Left renal cortex interstitium (tissue), 4 donors: ENCODE measurements around the gene BAIAP2L2. TPM values are rescaled to one million over a fixed set of nuclear protein-coding genes. Genes with fewer than 3 reads are reported as not detected.
"Not testable (repeated sequence)": the region's sequence is repeated elsewhere in the genome, so short reads cannot be mapped to it uniquely, and the experiment has no call there.

ENCODE experiments used
- DNase-seq, 4 donors: peaks; one replicate each; pipeline ENCODE4 v3.0.0-alpha.2; 2013; ENCODE audit warnings: low read depth in 4 of 4, low spot score in 2 of 4, missing footprints in 1 of 4
- polyA plus RNA-seq, 4 donors: library from polyadenylated mRNA; unstranded; fragments of 120-200 nt; gene quantifications; one replicate each; pipeline ENCODE4 v1.2.1, GENCODE V29; 2013; ENCODE audit not compliant: insufficient read length in 4 of 4

BAIAP2L2 gene
- polyA plus RNA-seq, 4 donors: 4.9 to 11.1 (median 6.8) TPM

GRCh38 chr22:38083931-38084631 lies 26.4 kb downstream of the BAIAP2L2 start, which contains the start of gene SLC16A8:
TSS of gene SLC16A8 (minus strand) at chr22:38084184. CDS start at chr22:38082873, 1,311 bp downstream.
- DNase-seq: no peak

GRCh38 chr22:38082986-38083710 lies 27.3 kb downstream of the BAIAP2L2 start:
- DNase-seq: no peak

DNA sequence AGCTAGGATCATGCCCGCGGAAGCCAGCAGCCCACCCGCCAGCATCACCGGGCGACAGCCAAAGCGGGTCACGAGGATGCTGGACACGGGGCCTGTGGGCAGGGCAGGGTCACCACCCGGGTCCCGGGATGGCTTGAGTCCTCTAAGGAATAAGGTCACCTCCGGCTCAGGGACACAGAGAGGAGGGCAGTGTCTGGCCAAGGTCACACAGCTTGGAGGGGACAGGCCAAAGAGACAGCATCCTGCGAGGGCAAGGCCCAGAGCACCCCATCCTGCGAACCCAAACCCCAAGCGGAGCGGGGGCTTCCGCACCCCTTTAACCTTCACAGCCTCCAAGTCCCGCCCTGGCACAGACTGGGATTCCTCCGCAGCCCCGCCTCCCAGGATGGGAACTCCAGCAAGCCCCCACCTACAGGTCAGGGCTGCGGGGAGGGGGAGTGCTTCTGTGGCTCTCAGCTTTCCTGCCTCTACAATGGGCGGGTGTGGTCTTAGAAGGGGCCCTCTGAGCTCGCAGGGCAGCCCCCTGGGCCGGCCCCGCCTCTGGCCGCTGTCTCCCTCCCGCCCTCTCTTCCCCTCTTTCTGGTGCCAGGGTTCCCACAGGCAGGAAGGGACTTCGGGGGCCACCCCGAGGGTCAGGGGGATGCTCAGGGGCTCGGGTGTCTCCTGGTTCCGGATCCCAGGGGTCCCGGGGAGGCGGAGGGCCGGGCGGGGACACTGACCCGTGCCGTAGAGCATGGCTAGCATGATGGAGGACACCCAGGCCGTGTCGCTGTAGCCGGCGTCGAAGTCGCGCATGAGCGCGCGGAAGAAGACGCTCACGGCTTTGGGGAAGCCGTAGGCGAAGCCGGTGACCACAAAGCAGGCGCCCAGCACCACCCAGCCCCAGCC lies 28.3 kb downstream of the BAIAP2L2 start:
- DNase-seq: no peak

- DNase-seq: no peak
Measured at GRCh38 chr22:38081636-38081940, 28.9 kb downstream of the BAIAP2L2 start.

DNA sequence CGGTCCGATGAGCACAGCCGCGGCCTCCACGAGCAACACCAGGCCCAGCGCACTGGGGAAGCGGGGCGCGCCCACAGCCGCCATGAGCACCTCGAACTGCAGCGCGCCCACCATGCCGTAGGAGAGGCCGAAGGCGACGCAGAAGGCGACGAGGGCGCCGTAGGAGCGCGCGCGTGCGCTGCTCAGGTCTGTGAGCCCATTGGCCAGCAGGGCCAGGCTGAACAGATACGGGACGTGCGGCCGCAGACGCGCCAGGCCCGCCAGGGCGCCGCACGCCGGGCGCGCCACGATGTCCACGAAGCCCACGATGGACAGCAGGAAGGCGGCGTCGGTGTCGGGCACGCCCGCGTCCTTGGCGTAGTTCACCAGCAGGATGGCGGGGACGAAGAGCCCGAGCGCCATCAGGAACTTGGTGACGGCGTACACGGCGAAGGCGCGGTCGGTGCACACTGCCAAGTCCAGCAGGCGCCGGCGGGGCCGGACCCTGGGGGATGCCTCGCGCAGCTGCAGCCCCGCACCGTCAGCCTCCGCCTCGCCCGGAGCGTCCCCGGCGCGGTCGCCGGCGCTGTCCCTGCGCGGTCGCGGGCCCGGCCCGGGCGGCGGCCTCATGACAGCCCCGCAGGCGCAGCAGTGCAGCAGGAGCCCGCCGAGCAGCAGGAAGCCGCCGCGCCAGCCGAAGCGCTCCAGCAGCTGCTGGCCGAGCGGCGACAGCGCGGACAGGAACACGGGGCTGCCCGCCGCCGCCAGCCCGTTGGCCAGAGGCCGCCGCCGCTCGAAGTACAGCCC lies 29.4 kb downstream of the BAIAP2L2 start:
- no peak for DNase-seq

DNA sequence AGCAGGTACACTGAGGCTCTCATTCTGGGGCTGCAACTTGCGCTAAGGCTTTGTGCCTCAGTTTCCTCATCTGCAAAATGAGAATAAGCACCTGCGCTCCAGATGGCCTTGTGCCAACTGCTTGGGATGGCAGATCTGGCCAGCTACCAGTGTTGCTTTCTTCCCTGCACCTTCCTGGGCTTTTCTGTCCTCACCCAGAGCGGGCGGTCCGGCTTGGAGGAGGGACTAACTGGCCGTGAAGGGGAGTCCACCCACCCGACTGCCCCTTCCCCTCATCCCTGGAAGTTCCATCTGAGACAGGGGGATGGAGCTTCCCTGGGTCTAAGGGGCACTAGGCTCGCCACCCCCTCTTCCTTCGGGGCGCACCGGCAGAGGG lies 30.0 kb downstream of the BAIAP2L2 start:
- DNase-seq: no peak

GRCh38 chr22:38079804-38080203 lies 30.7 kb downstream of the BAIAP2L2 start:
- no peak for DNase-seq

- not testable (repeated sequence) for DNase-seq
Measured at GRCh38 chr22:38079208-38079607, 31.3 kb downstream of the BAIAP2L2 start.

GRCh38 chr22:38078046-38078840 lies 32.2 kb downstream of the BAIAP2L2 start:
- DNase-seq: no peak

- no peak for DNase-seq
Measured at GRCh38 chr22:38077595-38077994, 32.9 kb downstream of the BAIAP2L2 start.

- no peak for DNase-seq
Measured at GRCh38 chr22:38077096-38077495, 33.4 kb downstream of the BAIAP2L2 start.

DNA sequence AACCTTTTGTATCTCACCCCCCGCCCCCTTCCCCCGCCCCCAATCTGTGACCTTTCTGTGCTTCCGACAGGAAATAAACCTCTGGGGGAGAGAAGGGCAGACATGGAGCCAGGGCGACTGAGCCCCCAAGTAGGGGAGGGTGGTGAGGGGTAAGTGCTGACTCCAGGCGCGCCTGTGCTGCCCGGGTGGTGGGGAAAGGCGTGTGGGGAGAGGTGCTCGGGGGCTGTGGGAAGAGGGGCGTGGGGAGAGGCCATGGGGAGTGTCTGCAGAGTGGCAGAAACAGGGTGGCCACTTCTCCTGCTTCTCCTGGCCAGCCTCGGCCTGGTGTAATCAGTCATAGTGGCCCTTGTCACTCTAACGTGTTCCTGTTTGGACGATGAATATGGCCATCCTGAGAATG lies 34.5 kb downstream of the BAIAP2L2 start:
- DNase-seq: no peak

DNA sequence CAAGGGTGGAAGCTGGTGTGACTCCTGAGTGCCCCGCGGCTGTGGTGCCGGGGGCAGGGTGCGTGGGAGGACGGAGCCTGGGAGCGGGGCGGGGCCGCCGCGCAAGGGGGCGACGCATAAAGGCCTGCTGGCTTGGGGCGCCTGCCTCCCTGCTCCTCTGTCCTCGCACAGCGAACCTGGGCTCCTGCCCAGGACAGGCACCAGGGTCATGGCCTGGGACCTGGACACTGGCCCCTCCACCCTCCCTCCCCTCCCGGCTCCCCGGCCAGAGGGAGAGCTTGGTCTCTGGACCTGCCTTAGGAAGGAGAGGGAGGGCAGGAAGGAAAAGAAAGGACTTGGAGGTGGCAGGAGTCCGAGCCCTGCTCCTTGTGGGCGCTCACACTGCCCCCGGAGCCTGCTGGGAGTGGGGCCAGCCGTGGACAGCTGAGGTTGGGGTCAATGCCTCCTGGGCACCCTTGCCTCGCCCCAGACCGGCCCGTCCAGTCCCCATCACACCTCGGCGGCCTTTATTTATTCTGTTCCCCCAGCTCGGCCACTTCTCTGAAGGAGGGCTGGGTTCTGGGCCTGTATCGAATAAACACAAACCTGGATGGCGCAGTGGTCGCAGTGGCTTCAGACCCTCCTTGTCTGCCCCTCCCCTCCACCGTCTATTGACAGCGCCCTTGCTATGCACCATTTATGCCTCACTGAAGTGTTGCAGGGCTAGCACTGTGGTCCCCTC lies 35.2 kb downstream of the BAIAP2L2 start:
- DNase-seq: no peak

GRCh38 chr22:38074181-38075104 lies 36.0 kb downstream of the BAIAP2L2 start:
- DNase-seq: no peak

DNA sequence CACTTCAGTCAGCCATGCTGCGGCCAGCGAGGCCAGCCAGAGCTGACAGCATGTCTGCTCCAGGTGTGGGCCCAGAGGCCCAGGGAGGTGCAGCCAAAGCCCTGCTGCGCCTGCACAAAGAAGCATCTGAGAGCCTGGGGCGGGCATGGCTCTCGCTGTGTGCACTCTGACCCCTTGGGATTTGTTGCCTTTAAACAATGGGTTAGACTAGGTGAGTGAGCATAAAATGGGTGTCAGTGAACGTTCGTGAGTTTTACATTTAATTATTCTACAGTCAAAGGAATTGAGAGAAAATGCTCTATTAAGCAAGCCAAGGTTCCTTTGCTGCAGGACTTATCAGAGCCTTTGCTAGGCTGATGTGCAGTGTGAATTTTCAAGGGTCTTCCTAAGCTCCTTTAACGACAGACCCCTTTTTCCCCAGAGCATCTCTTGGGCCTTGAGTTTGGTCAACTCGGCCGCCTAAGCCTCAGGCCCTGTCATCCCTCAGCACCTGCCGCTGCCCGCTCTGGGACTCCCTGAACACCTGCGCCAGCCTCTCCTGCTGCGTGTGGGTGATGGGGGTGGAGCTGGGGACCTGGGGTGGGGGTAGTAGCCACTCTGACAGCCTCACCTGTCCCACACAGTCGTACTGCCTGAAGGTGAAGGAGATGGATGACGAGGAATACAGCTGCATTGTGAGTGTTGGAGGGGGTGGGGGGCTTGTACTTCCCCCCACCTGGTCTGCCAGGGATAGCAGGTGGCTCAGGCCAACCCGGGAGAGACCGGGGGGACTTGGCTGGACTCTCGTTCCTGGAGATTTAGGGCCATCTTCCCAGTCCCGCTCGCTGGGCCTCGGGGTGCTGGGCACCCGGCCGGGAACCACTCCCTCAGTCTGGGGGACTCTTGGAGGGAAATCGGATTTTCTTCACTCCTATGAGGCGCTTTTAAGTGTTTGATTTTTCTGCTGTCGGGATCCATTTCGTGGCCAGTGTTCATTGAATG lies 37.0 kb downstream of the BAIAP2L2 start:
- no peak for DNase-seq

DNA sequence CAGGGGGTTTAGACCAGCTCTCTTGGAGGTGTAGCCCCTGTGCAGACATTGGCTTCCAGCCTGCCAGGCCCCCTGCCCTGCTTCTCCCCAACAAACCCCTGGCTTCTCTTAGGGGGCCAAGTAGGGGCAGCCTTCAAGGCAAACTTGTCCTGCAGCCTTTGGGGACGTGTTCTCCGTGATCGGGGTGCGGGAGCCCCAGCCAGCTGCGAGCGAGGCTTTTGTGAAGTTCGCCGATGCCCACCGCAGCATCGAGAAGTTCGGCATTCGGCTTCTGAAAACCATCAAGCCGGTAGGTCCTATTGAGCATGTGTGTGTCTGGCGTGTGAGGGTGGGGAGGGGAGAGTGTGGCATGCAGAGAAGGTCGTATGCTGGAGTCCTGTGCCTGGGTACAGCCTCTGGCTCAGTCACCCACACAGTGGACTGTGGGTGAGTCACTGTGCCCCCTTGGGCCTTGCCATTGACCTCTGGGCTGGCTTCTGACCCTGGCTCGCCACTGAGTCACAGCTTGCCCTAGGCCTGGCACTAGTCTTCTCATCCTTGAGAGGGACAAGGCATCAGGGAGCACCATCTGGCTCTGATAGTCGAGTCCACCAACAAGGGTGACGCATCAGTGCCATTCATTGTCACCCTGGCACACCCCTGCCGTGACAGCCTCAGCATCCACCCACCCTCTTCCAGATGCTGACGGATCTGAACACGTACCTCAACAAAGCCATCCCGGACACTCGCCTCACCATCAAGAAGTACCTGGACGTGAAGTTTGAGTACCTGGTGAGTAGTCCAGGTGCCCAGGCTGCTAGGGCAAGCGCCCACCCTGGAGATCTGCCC lies 37.9 kb downstream of the BAIAP2L2 start:
- DNase-seq: no peak
